K562 (cell line): ENCODE measurements around the gene CC2D2B. TPM values are rescaled to one million over a fixed set of nuclear protein-coding genes. Genes with fewer than 3 reads are reported as not detected.

ENCODE experiments used
- ARID1B ChIP-seq: fragments of 450-650 bp; IDR thresholded peaks from 2 replicates; pipeline ENCODE4 v1.6.1; 2016; ENCODE audit warnings: antibody characterized with exemption, mild to moderate bottlenecking, inconsistent platforms
- BCLAF1 ChIP-seq, 2 experiments: fragments of 450-650 bp in 1 of 2; IDR thresholded peaks; 2 replicates each; pipeline ENCODE4 v1.6.1; 2011 to 2017; ENCODE audit warnings: low read depth in 2 of 2, antibody characterized with exemption in 1 of 2, borderline replicate concordance in 1 of 2, low read length in 1 of 2, mild to moderate bottlenecking in 1 of 2, mixed read lengths in 1 of 2; ENCODE audit not compliant: control insufficient read depth in 1 of 2
- DEAF1 ChIP-seq: fragments of 450-650 bp; formaldehyde crosslinking; IDR thresholded peaks from 2 replicates; pipeline ENCODE4 v1.4.0; 2020; ENCODE audit warnings: mild to moderate bottlenecking, moderate library complexity
- GTF2E2 ChIP-seq: fragments of 200-800 bp; sonication (Bioruptor generic); IDR thresholded peaks from 2 replicates; pipeline ENCODE4 v1.6.1; 2016; ENCODE audit warnings: missing genetic modification characterization, missing compliant biosample characterization
- MCM2 ChIP-seq: fragments of 450-650 bp; IDR thresholded peaks from 2 replicates; pipeline ENCODE4 v1.6.1; 2017; ENCODE audit warnings: low read depth, mild to moderate bottlenecking
- NR1H2 ChIP-seq: sonication (generic); formaldehyde crosslinking; IDR thresholded peaks from 2 replicates; pipeline ENCODE4 v1.4.0; 2020; ENCODE audit warnings: mild to moderate bottlenecking, missing genetic modification reagents
- REST ChIP-seq, 2 experiments: fragments of 450-650 bp; formaldehyde crosslinking in 1 of 2; IDR thresholded peaks; 2 replicates each; pipeline versions ENCODE4 v1.4.0 to v1.6.1; 2014 to 2020; ENCODE audit warnings: mild to moderate bottlenecking in 2 of 2, borderline replicate concordance in 1 of 2, low read depth in 1 of 2
- ZBTB17 ChIP-seq: fragments of 450-650 bp; formaldehyde crosslinking; IDR thresholded peaks from 2 replicates; pipeline ENCODE4 v1.4.0; 2020; ENCODE audit warnings: mild to moderate bottlenecking
- ZNF75A ChIP-seq: fragments of 450-650 bp; formaldehyde crosslinking; IDR thresholded peaks from 2 replicates; pipeline ENCODE4 v1.4.0; 2020; ENCODE audit warnings: mild to moderate bottlenecking
- polyA plus RNA-seq, 8 experiments: library from polyadenylated mRNA; depleted of rRNA in 4 of 8; stranded (reverse) in 5 of 8; unstranded in 3 of 8; fragments of >200 nt; fragmentation: Nextera tagmentation in 2 of 8; fragmentation: Illumina TruSeq in 1 of 8; extraction: Ambion mirVana in 2 of 8; extraction: Trizol in 1 of 8; gene quantifications; 2 replicates each; pipeline versions ENCODE4 v1.2.1 to v1.2.3, GENCODE V29; 2011 to 2014; ENCODE audit warnings: inconsistent platforms in 1 of 8, missing spikeins in 1 of 8
- total RNA-seq, 7 experiments: library from RNA; depleted of rRNA in 6 of 7; stranded (reverse); fragments of >200 nt in 6 of 7; fragmentation: Illumina TruSeq in 2 of 7; extraction: Trizol in 2 of 7; gene quantifications; 2 replicates each; pipeline versions ENCODE4 v1.2.1 to v1.2.3, GENCODE V29; 2011 to 2021; ENCODE audit warnings: low replicate concordance in 1 of 7

CC2D2B gene
- total and polyA plus RNA-seq, 9 of the 15 experiments (the other 6 are each of a cell fraction or from before 2014, with no cell fraction given), result 0.10 to 0.34 (median 0.20) TPM; not detected in 5

GRCh38 chr10:96017191-96017687, 109.5 kb downstream of the CC2D2B start (continued):
- TF ChIP-seq DEAF1 (CRISPR knock-in tag), result peak; percentile 34; the same call in 1 of the 2 replicates
- no peak for TF ChIP-seq MCM2
- no peak for TF ChIP-seq ARID1B
- TF ChIP-seq BCLAF1 (IDR thresholded peaks at IDR 0.05; ENCODE audit: borderline replicate concordance in 1 of 2, control insufficient read depth in 1 of 2, low read depth in 2 of 2, low read length in 1 of 2), result no peak
- no peak for TF ChIP-seq ZBTB17 (CRISPR knock-in tag)
- TF ChIP-seq GTF2E2 (tag), result no peak
- TF ChIP-seq NR1H2 (CRISPR knock-in tag), result no peak
- TF ChIP-seq ZNF75A (CRISPR knock-in tag), result no peak
- TF ChIP-seq REST (IDR thresholded peaks at IDR 0.05; ENCODE audit: borderline replicate concordance), result peak; percentile 70; the same call in 1 of the 2 replicates
- no peak for TF ChIP-seq REST (CRISPR knock-in tag; IDR thresholded peaks at IDR 0.05; ENCODE audit: low read depth)
